GM21529 (cell line): ENCODE results near the gene SH3PXD2A.

ENCODE experiments used
- ATAC-seq: cut with Tn5 transposase; IDR thresholded peaks from one replicate; pipeline ENCODE4 v1.9.1; 2021; ENCODE audit not compliant: unreplicated experiment

The SH3PXD2A gene

GRCh38 chr10:103552856-103553742, 302.3 kb downstream of the SH3PXD2A start:
- ATAC-seq = no peak

- ATAC-seq = no peak
These were observed 303.5 kb downstream of the SH3PXD2A start for GRCh38 chr10:103551619-103552602.

GRCh38 chr10:103550229-103550628, 305.1 kb downstream of the SH3PXD2A start:
- no peak for ATAC-seq

GRCh38 chr10:103549349-103549685, 306.1 kb downstream of the SH3PXD2A start:
- no peak for ATAC-seq

GRCh38 chr10:103548581-103549348, 306.6 kb downstream of the SH3PXD2A start:
- no peak for ATAC-seq

- ATAC-seq = no peak
These were observed 307.4 kb downstream of the SH3PXD2A start for GRCh38 chr10:103548006-103548405.

GRCh38 chr10:103547391-103547946, 307.9 kb downstream of the SH3PXD2A start:
- no peak for ATAC-seq

- no peak for ATAC-seq
These were observed 309.0 kb downstream of the SH3PXD2A start for GRCh38 chr10:103546401-103546800.

GRCh38 chr10:103545771-103546281, 309.6 kb downstream of the SH3PXD2A start:
- ATAC-seq = no peak

- no peak for ATAC-seq
These were observed 310.0 kb downstream of the SH3PXD2A start for GRCh38 chr10:103545366-103545765.

GRCh38 chr10:103544657-103545310, 310.6 kb downstream of the SH3PXD2A start:
- ATAC-seq = no peak
